Small intestine (tissue), 7 donors: ENCODE results near the gene SNAP23. TPM values are rescaled to one million over a fixed set of nuclear protein-coding genes. Genes with fewer than 3 reads are reported as not detected.

Experiments
- DNase-seq, 2 donors: peaks; one replicate each; pipeline versions ENCODE4 v3.0.0 to v3.0.0-alpha.2; 2013
- FAIRE-seq: peaks from 2 replicates; lab custom pipeline; 2012; peaks lifted over from hg19 to GRCh38; lab: Jason Lieb, UNC
- H3K27ac ChIP-seq, 3 donors: one replicate each; pipeline ENCODE4 v1.5.1; 2013; ENCODE audit warnings: low read length in 2 of 3, mild to moderate bottlenecking in 2 of 3, control low read depth in 1 of 3, inconsistent platforms in 1 of 3, low read depth in 1 of 3, moderate library complexity in 1 of 3
- H3K27me3 ChIP-seq, 3 donors: one replicate each; pipeline ENCODE4 v1.6.1; 2013; ENCODE audit warnings: low read length in 3 of 3, inconsistent platforms in 1 of 3; ENCODE audit not compliant: control insufficient read depth in 3 of 3, insufficient read depth in 3 of 3
- H3K36me3 ChIP-seq, 3 donors: one replicate each; pipeline ENCODE4 v1.6.1; 2013; ENCODE audit warnings: low read length in 3 of 3, inconsistent platforms in 1 of 3, low read depth in 1 of 3, mild to moderate bottlenecking in 1 of 3, moderate library complexity in 1 of 3; ENCODE audit not compliant: control insufficient read depth in 3 of 3, insufficient read depth in 2 of 3
- H3K4me1 ChIP-seq, 3 donors: one replicate each; pipeline ENCODE4 v1.6.1; 2013; ENCODE audit warnings: low read length in 2 of 3, inconsistent platforms in 1 of 3, low read depth in 1 of 3, mild to moderate bottlenecking in 1 of 3, moderate library complexity in 1 of 3; ENCODE audit not compliant: control insufficient read depth in 3 of 3, insufficient read depth in 2 of 3
- H3K4me3 ChIP-seq, 3 donors: one replicate each; pipeline ENCODE4 v1.5.1; 2013; ENCODE audit warnings: low read length in 3 of 3, control low read depth in 1 of 3, inconsistent platforms in 1 of 3, low read depth in 1 of 3, mild to moderate bottlenecking in 1 of 3, moderate library complexity in 1 of 3
- H3K9me3 ChIP-seq, 2 donors: one replicate each; pipeline ENCODE4 v1.6.1; 2013; ENCODE audit warnings: low read depth in 1 of 2, low read length in 1 of 2; ENCODE audit not compliant: control insufficient read depth in 2 of 2, insufficient read depth in 1 of 2
- WGBS, 3 donors: extraction: QIAGEN DNeasy Blood & Tissue Kit; methylation state at CpG; one replicate each; pipeline ENCODE4 v1.1.7; 2013; 5-methylcytosine and 5-hydroxymethylcytosine counted together
- polyA plus RNA-seq, 4 donors: library from polyadenylated mRNA; stranded (reverse) in 3 of 4; unstranded in 1 of 4; fragments of 200-250 nt in 3 of 4; fragments of 120-200 nt in 1 of 4; gene quantifications; one replicate each; pipeline versions ENCODE4 v1.2.1 to v1.2.3, GENCODE V29; 2013
- donor health status: healthy with polysubstance abuse.
- donor health status: control.
- donor health status: control.
- donor health status: Bipolar disorder and iron deficiency.
- donor health status: healthy.

The SNAP23 gene
- polyA plus RNA-seq, 4 donors: 39.6 to 163 (median 113) TPM

- peaks cover 6 to 26% (median 8%) of the 10 kb centered on the region in 3 donors for H3K4me1 ChIP-seq
- DNase-seq: no peak
- peaks cover 0 to 24% (median 0%) of the 10 kb centered on the region in 3 donors for H3K36me3 ChIP-seq
- no peak for FAIRE-seq
- no peak overlapping the region for H3K4me3 ChIP-seq
- H3K27me3 ChIP-seq: no peaks in the 10 kb centered on the region
- no peaks in the 10 kb centered on the region for H3K9me3 ChIP-seq
- H3K27ac ChIP-seq: no peak overlapping the region
- 58 to 73% (median 65%) methylated on average over 4 of the region's 4 CpGs for WGBS, 3 donors
These were observed 7.0 kb downstream of the SNAP23 start for GRCh38 chr15:42502477-42502876.

GRCh38 chr15:42503825-42504224 lies 8.4 kb downstream of the SNAP23 start:
- peaks cover 0 to 13% (median 8%) of the 10 kb centered on the region in 3 donors for H3K4me1 ChIP-seq
- H3K4me3 ChIP-seq: no peak overlapping the region
- no peaks in the 10 kb centered on the region for H3K9me3 ChIP-seq
- H3K27ac ChIP-seq: no peak overlapping the region
- FAIRE-seq: no peak
- no peaks in the 10 kb centered on the region for H3K27me3 ChIP-seq
- peaks cover 0 to 21% (median 0%) of the 10 kb centered on the region in 3 donors for H3K36me3 ChIP-seq
- 81 to 88% (median 86%) methylated on average over 1 of the region's 1 CpG for WGBS, 3 donors
- no peak for DNase-seq

- Histone ChIP-seq H3K27me3 (no peaks in the 10 kb centered on the region), H3K4me3 (no peak overlapping the region), H3K9me3 (no peaks in the 10 kb centered on the region), H3K27ac (peak overlapping the region in 1 of 3 donors; percentile 76), H3K4me1 (peaks cover 0 to 10% (median 7%) of the 10 kb centered on the region in 3 donors), H3K36me3 (peaks cover 0 to 19% (median 0%) of the 10 kb centered on the region in 3 donors)
- FAIRE-seq (no peak), DNase-seq (no peak)
- WGBS, 3 donors: 60 to 85% (median 76%) methylated on average over 3 of the region's 3 CpGs
These were observed 9.2 kb downstream of the SNAP23 start for GRCh38 chr15:42504631-42505030.

- 81 to 88% (median 82%) methylated on average over 4 of the region's 4 CpGs for WGBS, 3 donors
- no peak overlapping the region for H3K4me3 ChIP-seq
- H3K36me3 ChIP-seq: peaks cover 0 to 20% (median 0%) of the 10 kb centered on the region in 3 donors
- H3K27me3 ChIP-seq: no peaks in the 10 kb centered on the region
- peaks cover 0 to 10% (median 3%) of the 10 kb centered on the region in 3 donors for H3K4me1 ChIP-seq
- FAIRE-seq (no peak), DNase-seq (no peak)
- no peak overlapping the region for H3K27ac ChIP-seq
- no peaks in the 10 kb centered on the region for H3K9me3 ChIP-seq
These were observed 12.1 kb downstream of the SNAP23 start for GRCh38 chr15:42507514-42507913.

- Histone ChIP-seq H3K4me3 (no peak overlapping the region), H3K9me3 (no peaks in the 10 kb centered on the region), H3K27me3 (no peaks in the 10 kb centered on the region), H3K4me1 (peaks cover 0 to 10% (median 3%) of the 10 kb centered on the region in 3 donors), H3K27ac (no peak overlapping the region), H3K36me3 (peaks cover 0 to 22% (median 0%) of the 10 kb centered on the region in 3 donors)
- 68 to 75% (median 75%) methylated on average over 9 of the region's 9 CpGs for WGBS, 3 donors
- DNase-seq (no peak), FAIRE-seq (no peak)
These were observed 12.8 kb downstream of the SNAP23 start for GRCh38 chr15:42508263-42508690.

- Histone ChIP-seq H3K27me3 (no peaks in the 10 kb centered on the region), H3K4me1 (peaks cover 0 to under 1% (median 0%) of the 10 kb centered on the region in 3 donors), H3K9me3 (no peaks in the 10 kb centered on the region), H3K36me3 (peaks cover 0 to 28% (median 6%) of the 10 kb centered on the region in 3 donors), H3K27ac (no peak overlapping the region), H3K4me3 (no peak overlapping the region)
- 92 to 97% (median 94%) methylated on average over 4 of the region's 4 CpGs for WGBS, 3 donors
- FAIRE-seq: no peak
- DNase-seq: no peak
These were observed 15.0 kb downstream of the SNAP23 start for GRCh38 chr15:42510258-42511006.

- peak in 1 of 2 donors; percentile 48 for DNase-seq
- Histone ChIP-seq H3K4me3 (no peak overlapping the region), H3K9me3 (no peaks in the 10 kb centered on the region), H3K4me1 (no peaks in the 10 kb centered on the region), H3K27ac (no peak overlapping the region), H3K36me3 (peaks cover 0 to 27% (median 6%) of the 10 kb centered on the region in 3 donors), H3K27me3 (no peaks in the 10 kb centered on the region)
- 63 to 77% (median 70%) methylated on average over 4 of the region's 4 CpGs for WGBS, 3 donors
- no peak for FAIRE-seq
These were observed 15.6 kb downstream of the SNAP23 start for GRCh38 chr15:42511007-42511391.

- Histone ChIP-seq H3K4me3 (no peak overlapping the region), H3K27me3 (no peaks in the 10 kb centered on the region), H3K4me1 (no peaks in the 10 kb centered on the region), H3K27ac (no peak overlapping the region), H3K9me3 (no peaks in the 10 kb centered on the region), H3K36me3 (peaks cover 4 to 36% (median 6%) of the 10 kb centered on the region in 3 donors)
- DNase-seq (peak in 1 of 2 donors; percentile 20), FAIRE-seq (no peak)
- 26 to 71% (median 45%) methylated on average over 2 of the region's 2 CpGs for WGBS, 3 donors
These were observed 27.9 kb downstream of the SNAP23 start for GRCh38 chr15:42523331-42523730.
